AG08395 (cell line): Measurements from ENCODE around the gene PARVA.

ENCODE experiments used
- DNase-seq: peaks from one replicate; pipeline ENCODE4 v3.0.0; 2012; ENCODE audit warnings: mixed read lengths, low spot score

The PARVA gene

DNA sequence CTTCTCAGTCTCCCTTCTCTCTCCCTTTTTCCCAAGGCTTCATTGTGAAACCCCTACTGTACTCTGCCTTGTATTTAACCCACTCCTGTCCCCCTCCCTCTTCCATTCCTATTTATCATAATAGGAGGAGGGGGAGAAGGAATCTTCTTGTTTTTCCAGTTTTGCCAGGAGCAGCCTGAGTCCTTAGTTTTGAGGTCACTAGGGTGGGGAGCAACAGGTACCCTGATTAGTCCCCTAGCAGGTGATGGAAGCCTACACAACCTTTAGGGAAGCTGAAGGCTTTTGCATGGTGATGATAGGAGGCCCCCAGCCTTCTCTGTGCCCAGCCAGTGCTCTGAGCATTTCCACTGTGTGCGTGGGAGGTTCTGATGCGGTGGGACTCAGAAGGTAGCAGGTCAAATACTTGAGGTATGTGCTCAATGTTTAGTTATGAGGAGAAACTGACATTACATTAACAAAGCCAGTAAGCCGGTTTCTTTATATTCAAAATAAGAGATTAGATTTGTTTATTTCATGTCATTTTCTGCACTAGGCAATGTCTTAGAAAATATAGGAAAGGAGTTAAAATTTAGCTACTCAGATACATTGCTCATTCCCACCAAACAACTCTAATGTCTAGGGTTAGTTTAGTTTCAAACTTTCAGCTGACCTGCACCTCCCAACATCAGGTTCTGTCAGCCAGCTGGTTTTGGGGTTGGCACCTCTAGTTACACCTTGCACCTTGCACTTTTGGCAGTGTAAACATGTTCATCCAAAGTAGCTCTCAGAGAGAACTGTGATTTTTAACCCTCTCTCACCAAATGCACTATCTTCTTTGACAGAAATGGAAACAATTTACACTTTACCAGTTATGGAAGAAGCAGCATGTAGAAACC lies 26.0 kb downstream of the PARVA start:
- DNase-seq = no peak

DNA sequence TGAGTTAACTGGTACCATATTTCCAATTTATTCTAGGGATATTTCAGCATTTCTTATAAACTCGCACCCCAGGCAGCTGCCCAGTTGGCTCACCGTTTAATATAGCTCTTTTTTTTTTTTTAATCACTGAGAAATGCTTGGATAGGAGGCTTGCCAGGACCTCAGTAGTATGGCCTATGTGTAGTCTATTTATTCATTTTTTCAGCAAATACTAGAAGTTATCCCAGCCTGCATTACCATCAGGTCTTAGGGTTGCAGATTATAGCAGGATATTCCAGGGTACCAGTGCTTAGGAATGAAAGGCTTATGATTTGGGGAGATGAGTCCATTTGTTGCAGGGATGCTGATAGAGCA lies 26.6 kb downstream of the PARVA start:
- no peak for DNase-seq

- DNase-seq = no peak
Measured at GRCh38 chr11:12404436-12404835, 27.1 kb downstream of the PARVA start.

DNA sequence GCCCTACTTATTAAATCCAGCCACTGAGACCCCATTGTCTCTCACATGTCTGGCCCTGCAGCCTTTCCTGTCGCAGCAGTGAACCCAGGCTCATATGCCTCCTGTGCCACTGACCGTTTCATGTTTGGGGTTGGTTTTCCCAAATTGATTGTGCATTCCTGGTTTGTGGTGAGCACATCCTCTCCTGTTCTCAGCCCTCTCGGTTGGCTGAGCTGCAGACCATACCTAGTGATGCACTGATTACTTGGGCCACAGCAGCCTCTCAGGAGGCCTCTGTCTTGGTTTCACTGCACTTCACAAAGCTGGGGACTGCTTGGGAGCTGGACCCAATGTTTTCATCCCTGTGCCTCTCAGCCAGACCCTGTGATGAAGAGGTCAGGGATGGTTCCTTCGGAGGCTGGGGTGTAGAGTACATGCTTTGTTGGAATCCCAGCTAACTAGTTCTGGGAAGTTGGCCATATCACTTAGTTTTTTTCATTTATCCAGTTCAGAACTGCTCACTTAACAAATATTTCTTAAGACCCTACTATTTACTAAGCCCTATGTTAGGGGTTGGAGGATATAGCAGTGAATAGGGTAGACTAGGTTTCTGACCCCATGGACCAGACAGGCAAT lies 30.9 kb downstream of the PARVA start:
- DNase-seq = no peak

DNA sequence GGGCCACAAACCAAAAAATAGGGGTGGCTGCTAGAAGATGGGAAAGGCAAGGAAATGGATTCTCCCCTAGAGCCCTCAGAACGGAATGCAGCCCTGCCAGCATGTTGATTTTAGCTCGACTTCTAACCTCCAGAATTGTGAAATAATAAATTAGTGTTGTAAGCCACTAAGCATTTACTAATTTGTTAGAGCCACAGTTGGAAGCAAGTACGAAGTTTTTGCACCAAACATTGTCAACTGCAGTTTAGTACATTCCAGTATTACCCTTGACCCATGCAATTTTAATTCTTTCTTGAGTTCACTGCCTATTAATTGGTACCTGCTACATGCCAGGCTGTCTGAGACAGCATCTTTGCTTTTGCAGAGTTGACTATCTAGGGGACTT lies 32.2 kb downstream of the PARVA start:
- DNase-seq = no peak

- peak; percentile 48 for DNase-seq
Measured at GRCh38 chr11:12410006-12410728, 32.8 kb downstream of the PARVA start.

DNA sequence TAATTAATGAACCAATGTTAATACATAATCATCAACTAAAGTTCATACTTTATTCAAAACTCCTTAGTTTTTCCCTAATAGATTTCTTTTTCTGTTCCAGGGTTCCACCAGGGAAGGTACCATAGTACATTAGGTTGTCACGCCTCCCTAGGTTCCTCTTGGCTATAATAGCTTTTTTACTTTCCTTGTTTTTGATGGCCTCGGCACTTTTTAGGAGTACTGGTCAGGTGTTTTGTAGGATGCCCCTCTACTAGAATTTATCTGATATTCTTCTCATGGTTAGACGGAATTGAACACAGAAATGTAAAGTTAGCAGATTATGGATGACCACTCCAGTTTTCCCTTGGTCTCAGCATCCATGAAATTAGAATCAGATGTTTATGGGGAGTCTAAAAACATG lies 34.0 kb downstream of the PARVA start:
- DNase-seq = no peak

DNA sequence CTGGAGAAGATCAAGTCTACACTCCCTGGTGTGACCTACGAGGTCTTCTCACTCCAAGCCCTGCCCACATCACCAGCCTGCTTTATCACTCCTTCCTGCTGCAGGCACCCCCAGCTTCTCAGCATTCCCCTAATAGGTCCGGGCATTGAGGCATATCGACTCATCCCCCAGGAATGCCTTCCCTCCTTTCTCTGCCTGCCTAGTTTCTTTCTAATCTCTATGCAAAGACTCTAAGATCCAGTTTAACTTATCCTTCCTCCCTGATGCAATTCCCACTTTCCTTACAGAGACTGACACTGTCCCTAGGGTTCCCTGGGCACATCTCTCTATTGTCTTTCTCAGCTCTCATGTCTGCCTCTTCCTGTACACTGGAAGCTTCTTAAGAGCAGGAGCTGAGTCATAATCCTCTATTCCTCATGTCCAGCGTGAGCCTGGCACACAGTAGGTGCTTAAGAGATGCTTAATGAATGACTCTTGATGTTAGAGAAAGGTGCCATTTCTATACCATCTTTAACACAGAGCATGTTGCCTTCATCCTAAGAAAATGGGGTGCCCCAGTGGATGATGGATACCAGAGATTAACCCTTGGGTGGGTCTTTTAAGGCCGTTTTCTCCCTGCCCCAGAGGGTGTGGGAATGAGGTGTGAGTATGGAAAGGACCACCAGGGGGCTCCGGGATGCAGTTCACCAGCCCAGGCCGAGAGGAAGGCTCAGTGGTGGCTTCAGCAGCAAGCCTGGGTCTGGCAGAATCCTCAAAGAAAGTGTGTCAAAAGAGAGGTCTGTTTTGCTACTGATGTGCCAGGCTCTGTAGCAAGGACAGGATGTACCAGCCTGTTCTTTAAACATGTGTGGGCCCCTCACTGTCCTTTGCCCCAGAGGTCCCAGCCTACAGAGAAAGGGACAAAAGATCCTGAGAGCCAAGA lies 34.7 kb downstream of the PARVA start:
- peak; percentile 91 for DNase-seq

- no peak for DNase-seq
Measured at GRCh38 chr11:12413141-12414052, 36.0 kb downstream of the PARVA start.

DNA sequence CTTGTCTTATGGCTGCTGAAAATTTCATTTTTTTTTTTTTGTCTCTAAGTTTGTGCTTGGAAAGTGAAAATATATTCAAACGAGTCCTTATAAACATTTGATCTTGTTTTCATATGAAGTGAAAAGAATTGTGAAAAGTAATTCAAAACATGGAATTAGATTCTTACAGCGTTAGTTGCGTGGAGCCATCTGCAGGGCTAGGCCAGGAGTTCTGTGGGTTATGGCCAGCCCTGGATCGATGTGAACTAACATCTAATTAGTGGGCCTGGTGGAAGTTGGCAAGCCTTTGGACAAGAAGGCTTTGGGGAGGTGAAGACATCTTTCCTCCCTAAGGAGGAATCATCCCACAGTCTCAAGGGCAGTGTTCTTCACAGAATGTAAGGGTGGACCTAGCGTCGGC lies 37.2 kb downstream of the PARVA start:
- peak; percentile 50 for DNase-seq

DNA sequence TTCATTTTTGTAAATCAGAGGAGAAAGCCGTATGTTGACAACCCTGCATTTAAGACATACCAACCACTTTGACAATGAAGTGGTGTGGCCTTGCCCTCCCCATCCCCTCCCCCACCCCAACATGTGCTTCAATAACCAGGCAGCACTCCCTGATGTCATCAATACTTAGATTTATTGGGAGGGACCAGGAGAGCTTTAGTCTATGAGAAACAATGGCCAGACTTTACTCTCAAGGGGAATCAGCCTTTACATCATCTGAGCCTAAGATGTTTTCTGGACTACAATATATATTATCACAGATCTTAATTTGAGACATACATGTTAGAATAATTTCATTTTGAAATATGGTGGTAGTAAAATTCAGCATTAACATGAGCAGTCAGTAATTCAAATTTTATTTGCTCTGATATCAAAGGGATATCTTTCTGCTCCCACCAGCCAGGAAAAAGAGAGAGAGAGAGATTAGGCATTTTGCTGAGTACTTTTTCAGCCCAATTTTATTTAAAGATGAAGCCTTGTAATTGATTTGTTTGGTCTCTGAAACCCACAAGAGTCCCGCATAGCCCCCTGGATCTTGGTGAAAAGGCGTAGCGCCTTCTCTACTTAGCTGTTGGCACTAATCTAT lies 38.1 kb downstream of the PARVA start:
- no peak for DNase-seq

- no peak for DNase-seq
Measured at GRCh38 chr11:12416552-12416951, 39.2 kb downstream of the PARVA start.

- no peak for DNase-seq
Measured at GRCh38 chr11:12417691-12418611, 40.6 kb downstream of the PARVA start.

DNA sequence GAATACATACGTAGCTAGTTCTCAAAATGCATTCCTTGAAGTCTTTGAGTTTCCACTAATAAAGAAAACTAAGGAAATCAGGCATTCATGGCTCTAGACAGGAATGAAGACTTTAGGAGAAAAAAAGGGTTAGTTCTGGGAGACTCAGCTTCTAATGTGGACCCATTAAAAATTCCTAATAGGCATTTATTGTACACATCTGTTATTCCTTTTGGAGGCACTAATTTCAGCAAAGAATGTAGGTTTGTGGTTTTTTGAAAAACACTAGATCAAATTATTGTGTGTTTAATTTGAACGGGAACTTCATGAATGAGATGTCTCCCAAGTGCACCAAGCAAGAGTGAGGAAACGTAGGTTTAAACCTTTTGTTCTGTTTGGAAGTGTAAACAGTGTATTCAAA lies 42.7 kb downstream of the PARVA start:
- no peak for DNase-seq

DNA sequence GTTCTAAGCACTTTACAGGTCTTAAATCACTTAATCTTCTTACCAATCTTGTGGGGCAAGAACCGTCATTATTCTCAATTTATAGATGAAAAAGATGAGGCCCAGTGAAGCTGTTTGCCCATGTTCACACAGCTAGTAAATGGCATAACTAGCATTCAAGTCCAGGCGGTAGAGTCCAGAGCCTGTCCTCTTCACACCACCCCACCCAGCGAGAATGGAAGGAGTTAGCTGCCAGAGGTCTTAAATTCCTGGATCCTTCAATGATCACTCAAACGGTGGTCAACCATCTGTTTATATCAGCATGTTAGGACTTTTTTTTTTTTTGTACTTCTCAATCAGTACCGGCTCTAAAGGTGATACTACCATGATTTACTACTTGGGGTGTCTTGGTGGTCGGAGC lies 43.3 kb downstream of the PARVA start:
- no peak for DNase-seq

- no peak for DNase-seq
Measured at GRCh38 chr11:12421386-12421785, 44.0 kb downstream of the PARVA start.

DNA sequence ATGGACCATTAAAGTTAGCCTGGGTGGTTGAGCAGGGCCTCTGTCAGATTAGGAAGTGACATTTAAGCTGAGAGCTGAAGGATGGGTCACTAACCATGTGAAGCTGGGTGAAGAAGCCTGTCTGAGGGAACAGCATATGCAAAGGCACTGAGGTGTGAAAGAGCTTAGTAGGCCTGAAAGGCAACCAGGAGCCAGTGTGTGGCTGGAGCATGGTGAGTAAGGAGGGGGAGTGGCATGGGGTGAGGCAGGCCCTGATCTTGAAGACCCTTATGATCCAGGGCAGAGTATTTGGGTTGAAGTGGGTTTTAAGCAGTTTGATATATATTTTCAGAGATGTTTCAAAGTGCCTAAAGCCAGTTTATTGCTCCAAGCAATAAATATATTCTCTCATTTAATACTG lies 48.8 kb downstream of the PARVA start:
- no peak for DNase-seq

GRCh38 chr11:12429155-12429554 lies 51.8 kb downstream of the PARVA start:
- no peak for DNase-seq

DNA sequence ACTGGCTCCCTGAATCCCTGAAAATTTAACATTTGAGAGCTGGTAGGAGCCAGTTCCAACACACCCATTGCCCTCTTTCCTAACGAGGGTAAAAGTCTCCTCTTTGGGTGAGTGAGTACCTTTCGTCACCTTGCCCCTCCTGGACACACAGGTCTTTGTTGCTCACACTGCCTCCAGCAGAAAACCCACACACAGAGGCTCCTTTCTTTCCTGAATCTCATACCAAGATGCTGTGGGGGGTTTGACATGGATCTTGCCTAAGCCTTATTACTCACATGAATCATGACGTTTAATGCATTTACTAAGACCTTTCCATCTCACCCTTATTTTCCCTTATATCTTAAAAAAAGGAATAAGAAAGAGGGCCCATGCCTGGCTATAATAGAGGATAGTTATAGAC lies 53.0 kb downstream of the PARVA start:
- no peak for DNase-seq
